NK-92 treated with Interleukin-12 subunit alpha and Interleukin-12 subunit beta, amount 100 ng/mL, for 24 hours (cell line): Measurements from ENCODE around the gene ANGEL2.

Experiments
- DNase-seq: peaks from one replicate; lab custom pipeline; 2025; lab: John Stamatoyannopoulos, UW

Gene ANGEL2

DNA sequence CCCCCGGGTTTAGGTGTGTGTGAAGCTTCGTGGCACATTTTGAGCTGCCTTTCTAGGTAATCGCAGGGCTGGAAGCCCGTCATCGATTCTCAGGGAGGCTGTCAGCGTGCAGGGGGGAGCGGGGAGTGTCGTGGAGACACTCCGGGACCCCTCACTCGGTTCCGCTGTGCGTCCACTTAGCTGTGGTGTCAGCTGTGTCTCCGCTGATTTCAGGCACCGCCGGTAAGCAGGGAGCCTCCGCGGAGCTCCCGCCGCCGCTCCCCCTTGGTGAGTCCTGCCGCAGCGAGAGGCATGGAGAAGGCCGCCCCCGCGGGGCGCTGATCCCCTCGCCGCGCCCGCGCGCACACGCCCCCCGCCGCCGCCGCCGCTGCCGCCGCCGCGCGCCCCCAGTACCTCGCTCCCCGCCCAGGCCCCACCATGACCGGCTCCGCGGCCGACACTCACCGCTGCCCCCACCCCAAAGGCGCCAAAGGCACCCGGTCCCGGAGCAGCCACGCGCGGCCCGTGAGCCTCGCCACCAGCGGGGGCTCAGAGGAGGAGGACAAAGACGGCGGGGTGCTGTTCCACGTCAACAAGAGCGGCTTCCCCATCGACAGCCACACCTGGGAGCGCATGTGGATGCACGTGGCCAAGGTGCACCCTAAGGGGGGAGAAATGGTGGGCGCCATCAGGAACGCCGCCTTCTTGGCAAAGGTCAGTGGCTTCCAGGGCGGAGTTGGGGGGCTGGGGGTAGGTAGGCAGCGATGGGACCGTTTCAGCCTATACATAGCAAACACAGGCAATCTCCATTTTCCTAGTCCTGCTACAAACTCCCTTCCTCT, 64.3 kb downstream of the ANGEL2 start:
- DNase-seq = no peak

DNA sequence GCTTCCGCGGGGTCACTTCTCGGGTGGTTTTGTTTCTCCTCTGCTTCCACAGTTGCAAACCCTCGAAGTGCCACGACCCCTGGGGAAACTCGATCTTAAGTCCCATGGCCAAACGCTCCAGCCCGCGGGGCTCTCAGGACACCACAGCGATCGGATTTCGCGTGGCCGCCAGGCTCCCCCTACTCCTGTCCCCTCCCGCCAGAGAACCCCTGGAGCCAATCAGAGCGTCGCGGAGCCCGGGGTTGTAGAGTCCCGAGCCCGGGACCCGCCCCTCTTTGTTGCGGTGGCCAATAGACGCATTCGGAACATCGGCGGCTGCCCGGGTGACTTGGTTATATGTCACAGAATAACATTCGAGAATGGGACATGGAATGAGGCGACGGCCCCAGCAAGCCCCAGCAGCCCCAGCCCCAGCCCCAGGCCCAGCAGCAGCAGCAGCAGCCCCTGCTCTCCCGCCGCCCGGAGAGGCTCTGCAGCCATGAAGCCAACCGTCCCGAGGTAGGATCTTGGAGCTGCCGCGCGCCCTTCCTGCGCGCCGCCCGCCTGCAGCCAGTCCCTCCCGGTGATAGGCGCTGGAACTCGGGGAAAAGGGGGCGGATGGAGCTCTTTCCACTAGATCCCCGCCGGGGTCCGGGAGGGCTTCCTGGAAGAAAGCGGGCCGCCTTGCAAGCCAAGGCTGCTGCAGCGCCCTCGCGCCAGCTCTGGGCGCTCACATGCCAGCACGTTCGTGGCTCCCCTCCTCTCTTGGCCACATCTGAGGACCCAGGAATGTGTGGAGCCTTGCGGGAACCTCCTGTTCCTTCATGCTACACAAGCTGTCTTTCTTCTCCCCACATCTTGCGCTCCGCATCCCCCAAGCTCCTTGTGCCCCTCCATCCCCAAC, 65.2 kb downstream of the ANGEL2 start, which contains the start of gene VASH2:
VASH2 (plus strand) TSS at position 299 of the 883 bp plus-strand sequence. CDS start 1,002 bp downstream, outside the sequence.
- no peak for DNase-seq

DNA sequence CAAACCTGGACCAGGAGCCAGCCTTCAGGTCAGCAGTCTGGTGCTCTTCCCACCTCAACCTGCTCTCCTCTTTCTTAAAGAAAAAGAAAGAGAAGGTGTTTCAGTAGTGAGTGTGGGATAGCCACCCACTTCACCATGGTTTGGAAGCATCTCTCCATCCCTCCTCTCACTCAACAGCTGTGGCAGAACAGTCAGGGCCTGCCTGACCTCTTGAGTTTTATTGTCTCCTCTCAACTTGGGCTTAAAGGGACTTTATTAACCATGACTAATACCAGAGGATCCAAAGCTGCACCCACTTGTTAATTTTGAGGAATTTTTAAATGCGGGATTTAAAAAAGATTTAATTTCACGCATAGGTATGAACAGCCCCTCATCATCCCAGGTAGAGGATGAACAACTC, 65.9 kb downstream of the ANGEL2 start:
- no peak for DNase-seq

DNA sequence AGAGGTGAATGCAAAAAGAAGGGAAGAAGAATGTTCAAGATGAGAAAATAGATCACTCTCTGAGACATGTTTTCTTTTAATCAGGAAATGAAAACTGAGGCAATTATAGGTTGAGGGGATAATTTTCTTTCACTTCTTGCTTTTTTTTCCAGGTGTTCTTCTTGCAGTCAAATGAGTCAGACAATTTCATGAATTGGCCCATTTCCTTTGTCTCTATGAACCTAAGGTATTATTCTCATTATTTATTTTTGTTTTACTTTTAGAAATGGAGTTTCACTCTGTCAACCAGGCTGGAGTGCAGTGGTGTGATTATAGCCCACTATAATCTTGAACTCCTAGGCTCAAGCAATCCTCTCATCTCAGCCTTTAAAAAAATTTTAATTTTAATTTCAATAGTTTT, 68.8 kb downstream of the ANGEL2 start:
- no peak for DNase-seq

DNA sequence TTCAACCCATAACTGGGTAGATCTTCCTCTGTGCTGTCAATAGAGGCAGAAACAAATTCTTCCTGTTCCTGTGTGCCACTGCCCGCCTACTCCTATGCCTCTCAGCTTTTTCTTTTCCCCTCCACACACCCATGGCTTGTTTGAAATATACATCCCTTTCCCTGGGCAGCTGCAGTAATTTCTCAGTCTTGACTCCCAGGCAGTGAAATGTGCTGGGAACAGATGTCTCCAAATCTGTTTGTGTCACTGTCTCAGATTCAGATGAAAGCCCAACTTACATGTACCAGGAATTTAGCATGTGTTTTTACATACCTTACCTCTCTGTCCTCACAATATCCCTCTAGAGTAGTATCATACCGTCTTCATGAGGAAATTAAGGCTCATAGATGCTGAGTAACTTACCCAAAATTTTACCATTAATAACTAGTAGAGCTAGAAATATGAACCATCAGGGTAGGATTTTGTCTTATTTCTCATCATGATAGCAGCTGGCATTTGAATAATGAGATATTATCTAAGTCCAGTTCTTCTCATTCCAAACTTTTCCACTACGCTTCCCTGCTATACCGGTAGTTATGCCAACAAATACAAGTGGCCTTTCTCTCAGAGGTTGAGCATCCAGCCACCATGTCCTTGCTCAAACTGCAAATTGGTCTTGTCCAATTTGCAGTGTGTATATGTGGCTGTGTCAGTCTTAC, 70.1 kb downstream of the ANGEL2 start:
- DNase-seq = no peak

DNA sequence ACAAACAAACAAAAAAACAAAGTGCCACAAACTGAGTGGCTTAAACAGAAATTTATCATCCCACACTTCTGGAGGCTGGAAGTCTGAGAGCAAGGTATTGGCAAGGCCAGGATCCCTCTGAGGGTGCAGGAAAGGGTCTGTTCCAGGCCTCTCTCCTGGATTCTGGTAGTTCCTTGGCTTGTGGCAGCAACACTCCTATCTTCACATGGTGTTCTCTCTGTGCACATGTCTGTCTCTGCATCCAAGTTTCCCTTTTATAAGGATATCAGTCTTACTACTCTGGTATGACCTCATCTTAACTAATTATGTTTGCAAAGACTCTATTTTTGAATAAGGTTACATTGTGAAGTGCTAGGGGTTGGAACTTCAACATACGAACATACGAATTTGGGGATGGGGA, 70.6 kb downstream of the ANGEL2 start:
- no peak for DNase-seq

DNA sequence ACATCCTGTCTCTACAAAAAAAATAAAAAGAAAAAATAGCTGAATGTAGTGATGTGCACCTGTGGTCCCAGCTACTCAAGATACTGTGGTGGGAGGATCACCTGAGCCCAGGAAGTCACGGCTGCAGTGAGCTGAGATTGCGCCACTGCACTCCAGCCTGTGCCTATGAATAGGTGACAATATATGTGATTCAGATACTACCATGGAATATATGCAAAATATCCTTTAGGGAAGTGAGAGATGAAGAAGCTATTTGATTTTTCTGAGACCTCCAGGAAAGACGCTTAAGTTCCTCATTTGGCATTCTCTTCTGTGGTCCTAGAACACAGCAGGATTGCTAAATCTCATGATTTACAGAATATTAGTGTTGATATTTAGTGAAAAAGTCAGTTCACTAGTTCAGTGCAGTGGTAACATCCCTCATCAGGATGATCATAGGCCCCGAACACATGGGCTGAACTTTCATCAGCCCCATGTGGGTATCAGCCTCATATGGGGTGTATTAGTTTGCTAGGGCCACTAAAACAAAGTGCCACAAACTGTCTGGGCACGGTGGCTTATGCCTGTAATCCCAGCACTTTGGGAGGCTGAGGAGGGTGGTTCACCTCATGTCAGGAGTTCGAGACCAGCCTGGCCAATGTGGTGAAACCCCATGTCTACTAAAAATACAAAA, 71.3 kb downstream of the ANGEL2 start:
- DNase-seq = no peak

DNA sequence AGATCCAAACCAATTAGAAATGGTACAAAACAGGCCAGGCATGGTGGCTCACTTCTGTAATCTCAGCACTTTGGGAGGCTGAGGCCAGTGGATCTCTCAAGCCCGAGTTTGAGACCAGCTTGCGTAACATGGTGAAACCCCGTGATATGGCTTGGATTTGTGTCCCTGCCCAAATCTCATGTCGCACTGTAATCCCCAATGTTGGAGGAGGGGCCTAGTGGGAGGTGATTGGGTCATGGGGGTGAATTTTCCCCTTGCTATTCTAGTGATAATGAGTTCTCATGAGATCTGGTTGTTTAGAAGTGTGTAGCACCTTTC, 72.3 kb downstream of the ANGEL2 start:
- DNase-seq = no peak

DNA sequence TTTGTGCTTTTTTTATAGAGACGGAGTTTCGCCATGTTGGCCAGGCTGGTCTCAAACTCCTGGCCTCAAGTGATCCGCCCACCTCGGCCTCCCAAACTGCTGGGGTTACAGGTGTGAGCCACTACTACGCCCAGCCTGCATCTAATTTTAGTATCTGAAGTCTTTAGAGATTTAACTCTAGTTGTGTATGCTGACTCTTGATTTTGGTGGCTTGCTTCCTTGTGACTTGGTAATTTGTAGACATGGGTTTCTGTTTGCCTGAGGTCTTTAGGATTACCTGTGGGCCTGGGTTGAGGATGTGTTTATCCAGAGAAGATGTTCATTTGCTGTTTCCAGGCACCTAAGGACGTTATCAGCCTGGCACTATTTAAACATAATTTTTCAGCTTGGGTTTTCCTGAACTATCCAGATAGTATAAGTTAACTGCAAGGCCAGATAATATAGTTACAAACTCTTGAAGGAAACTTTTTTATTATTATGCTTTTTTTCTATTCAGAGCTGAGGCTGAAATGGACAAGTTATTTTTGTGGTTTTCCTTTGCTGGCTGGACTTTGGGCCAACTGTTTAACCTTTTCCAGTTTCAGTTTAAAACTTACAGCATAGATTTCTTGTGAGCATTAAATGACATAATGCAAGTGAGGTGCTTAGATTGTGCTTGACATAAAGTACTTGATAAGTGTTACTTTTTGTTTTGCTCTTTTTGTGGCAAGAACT, 72.8 kb downstream of the ANGEL2 start:
- no peak for DNase-seq
